Pons (tissue), 1 donor: Measurements from ENCODE around the gene DDX1.
"Not testable (repeated sequence)": the region's sequence is repeated elsewhere in the genome, so short reads cannot be mapped to it uniquely, and the experiment has no call there.

Source experiments
- DNase-seq: peaks from one replicate; pipeline ENCODE4 v3.0.0-alpha.2; 2016; ENCODE audit warnings: low spot score

Gene DDX1

DNA sequence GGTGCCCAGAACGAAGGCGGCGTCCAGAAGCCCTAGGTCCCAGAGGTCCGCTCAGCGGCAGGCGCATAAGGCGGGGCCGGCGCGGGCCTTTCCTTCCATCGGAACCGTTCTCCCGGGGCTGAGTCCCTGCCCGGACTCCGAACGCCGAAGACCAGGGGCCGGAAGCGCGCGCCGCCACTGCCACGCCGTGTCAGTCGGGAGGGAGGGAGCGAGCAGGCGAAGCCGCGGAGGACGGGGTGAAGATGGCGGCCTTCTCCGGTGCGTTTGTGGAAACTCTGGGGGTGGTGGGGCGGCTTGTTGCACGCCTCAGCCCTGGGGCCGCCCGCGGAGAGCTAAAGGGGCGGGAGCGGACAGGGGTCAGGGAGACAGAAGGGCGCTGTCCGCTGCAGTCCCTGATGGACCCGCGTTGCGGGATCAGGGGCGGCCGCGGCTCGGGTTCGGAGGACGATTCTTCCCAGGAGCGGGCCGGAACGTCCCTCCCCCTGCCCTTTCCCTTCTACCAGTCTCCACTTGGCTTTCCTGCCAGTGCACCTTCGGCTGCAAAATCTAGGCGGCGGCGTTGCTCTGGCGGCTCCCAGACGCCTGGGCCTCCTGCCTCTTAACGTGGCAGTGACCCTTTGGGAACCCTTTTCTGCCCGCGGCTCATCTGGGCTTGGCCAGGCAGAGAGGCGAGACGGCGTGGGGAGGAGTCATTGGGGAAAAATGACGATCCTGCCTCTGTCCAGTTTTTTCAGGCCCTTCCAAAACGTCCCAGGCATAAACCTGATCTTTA lies at the start of gene DDX1:
TSS of gene DDX1 (plus strand) at position 177 of the 772 bp plus-strand sequence. CDS start at position 243, 66 bp downstream.
- DNase-seq = peak; percentile 70

DNA sequence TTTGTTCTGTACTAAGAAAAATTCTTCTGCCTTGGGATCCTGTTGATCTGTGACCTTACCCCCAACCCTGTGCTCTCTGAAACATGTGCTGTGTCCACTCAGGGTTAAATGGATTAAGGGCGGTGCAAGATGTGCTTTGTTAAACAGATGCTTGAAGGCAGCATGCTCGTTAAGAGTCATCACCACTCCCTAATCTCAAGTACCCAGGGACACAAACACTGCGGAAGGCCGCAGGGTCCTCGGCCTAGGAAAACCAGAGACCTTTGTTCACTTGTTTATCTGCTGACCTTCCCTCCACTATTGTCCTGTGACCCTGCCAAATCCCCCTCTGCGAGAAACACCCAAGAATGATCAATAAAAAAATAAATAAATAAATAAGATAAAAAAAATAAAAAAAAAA lies 49.4 kb upstream of the DDX1 start:
- not testable (repeated sequence) for DNase-seq

DNA sequence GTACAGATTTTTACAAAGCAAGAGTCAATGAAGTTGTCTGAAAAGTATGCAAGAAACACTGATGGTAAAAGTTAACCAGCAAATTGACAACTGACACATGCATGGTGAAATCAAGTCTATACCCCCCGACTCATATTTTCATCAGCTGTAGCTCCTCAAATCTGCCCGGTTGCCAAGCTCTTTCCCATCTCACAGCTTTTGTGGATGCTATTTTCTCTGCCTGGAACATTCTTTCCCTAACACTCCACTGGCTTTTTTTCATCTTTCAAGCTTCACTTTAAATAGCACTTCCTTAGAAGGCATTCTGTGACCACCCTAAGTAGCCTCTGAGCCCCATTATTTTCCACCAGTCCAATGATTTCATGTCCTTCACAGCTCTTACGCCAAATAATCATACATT lies 48.6 kb upstream of the DDX1 start:
- no peak for DNase-seq

DNA sequence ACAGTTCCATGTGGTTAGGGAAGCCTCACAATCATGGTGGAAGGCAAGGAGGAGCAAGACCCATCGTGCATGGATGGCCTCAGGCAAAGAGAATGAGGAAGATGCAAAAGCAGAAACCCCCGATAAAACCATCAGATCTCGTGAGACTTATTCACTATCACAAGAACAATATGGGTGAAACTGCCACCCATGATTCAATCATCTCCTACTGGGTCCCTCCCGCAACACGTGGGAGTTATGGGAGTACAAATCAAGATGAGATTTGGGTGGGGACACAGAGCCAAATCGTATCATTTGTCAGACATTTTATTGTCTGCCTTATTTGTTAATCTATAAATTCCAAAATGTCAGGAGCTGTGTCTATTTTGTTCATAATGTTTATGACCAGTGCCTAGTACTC lies 48.1 kb upstream of the DDX1 start:
- no peak for DNase-seq

DNA sequence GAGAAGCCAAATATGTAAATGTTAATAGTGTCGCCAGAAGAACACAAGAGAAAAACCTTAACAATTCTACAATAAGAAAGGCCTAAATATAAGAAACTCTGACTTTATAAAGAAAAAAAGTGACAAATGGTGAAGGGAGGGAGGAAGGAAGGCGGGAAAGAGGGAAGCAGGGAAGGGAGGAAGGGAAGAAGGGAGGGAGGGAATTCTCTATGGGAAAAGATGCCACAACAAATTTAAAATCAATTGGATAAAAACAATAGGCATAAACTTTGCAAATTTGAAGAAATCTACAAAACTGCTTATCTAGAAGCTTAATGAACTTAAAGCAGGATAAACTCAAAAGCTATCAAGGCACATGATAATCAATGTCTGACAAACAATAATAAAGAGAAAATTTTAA lies 47.4 kb upstream of the DDX1 start:
- DNase-seq = no peak

DNA sequence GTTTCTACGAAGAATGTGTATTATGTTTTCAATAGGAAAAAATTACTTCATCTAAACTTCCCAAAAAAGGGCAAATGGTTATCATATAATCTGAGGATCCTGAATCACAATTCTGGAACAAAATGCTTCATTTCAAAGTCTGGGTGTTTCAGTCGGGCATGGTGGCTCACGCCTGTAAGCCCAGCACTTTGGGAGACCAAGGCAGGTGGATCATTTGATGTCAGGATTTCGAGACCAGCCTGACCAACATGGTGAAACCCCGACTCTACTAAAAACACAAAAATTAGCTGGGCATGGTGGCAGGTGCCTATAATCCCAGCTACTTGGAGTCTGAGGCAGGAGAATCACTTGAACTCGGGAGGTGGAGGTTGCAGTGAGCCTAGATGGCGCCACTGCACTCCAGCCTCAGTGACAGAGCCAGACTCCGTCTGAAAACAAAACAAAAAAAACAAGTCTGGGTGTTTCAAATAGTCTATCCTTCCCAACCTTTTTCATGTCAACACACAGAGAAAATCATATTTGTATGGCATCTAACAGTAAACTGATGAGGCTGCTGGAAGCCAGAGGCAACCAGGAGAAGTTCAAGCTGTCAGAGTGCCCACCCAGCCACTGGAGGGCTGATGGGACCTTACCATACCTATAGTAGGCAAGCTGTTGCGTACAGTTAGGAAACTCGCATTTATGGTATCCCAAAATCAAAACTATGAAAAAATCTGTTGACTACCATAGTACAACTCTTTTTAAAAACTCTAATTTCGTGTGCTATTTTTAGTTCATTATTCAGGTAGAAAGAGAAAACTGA lies 45.2 kb upstream of the DDX1 start:
- DNase-seq = no peak

DNA sequence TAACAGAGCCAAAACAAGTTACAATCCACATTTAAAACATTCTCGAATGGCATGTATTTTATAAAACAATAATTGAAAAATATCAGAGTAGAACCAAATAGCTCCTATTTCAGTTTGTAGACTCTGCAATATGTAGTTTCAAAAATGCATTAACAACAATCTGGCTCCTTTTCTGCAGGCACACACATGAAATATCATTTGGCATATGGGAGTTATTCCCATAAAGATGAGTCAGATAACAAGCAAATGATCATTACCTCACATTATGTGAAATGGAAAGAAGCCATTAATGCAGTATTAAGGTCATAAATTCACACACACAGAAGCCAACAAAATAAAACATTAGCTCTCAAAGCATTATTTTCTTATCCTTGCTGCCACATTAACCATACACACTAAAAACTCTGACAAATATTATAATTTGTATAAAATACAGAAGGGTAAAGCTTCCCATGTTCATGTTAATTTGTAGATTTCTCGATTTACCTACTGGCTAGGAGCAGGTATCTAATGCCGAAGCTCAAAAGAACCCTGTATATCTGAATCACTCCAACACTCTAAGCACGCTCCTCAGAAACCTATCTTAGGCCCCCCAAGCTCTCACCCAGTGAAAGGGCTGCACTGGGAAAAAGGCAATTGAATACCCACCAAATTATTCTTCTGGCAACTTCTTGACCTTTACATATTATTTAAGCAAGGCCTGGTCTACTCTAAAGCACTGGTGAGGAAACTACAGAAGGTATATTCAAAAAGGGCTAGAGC lies 44.4 kb upstream of the DDX1 start:
- no peak for DNase-seq

DNA sequence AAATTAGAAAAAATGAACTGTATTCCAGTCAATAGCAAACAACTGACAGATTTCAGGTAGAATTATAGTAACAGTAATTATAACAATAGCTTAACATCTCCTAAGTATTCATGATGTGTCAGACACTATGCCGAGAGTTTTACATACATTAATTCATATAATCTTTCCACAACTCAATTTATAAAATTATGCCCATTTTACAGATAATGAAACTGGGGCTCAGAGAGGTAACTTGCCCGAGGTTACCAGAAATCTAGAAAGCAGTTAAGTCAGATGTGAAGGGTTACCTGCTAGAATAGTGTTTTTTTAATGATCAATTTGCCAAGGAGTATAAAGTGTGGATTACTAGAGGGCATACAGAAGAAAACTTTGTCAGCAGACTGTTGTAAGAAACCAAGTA lies 42.7 kb upstream of the DDX1 start:
- DNase-seq = no peak

DNA sequence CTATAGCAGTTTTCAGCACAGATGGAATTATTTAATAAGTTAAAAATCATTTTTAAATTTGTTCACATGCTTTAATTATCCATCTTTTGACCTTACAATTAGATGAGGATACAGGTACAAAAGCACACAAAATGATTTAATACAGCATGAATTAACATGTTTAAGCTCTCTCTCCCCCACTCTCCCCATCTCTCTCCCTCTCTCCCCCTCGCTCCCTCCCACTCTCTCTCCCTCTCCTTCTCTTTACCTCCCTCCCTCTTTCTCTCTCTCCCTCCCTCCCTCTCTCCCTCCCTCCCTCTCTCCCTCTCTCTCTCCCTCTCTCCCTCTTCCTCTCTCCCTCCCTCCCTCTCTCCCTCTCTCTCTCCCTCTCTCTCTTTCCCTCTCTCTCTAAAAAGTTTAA lies 38.1 kb upstream of the DDX1 start:
- no peak for DNase-seq

DNA sequence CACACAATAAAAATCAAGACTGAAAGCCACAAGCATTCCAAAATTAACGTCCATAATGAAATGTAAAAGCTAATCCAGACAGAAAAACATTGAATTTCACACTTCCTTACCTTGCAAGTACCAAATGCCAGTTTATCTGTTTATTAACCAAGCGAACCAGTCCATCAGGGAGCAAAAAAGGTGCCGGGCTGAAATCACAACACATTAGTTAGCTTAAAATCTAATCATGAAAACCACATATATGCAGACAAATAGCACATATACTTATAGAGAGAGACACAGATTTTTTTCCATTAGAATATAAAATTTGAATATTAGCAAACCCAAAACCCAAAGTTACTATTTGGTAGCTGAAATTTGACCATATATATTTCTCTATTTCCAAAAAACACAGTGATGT lies 37.7 kb upstream of the DDX1 start:
- no peak for DNase-seq

DNA sequence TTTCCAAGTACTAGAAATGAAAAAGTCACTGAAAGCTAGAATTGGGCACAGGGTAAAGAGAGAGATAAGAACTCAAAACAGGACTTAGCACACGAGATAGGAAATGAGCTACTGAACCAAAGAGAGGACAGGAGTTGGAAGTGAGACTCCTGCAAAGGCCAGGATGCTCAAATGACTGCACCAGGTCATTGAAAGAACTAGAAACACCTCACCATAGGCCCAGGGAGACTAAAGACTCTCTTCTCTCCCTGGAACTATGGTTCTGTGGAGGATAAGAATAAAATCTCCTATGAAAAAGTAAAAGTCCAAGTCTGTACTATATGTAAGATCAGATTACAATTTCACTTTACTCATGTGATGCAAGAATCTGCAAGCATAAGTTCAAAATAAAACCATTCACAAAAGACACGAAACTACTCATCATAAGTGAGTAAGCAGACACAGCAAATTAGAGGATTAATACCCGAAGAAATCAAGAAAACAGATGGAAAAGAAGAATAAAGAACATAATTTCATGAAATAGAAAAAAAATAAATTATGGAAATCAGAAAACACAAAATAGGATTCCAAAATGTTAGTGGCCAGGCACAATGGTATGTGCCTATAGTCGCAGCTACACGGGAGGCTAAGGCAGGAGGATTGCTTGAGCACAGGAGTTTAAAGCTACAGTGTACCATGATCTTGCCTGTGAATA lies 37.0 kb upstream of the DDX1 start:
- no peak for DNase-seq

DNA sequence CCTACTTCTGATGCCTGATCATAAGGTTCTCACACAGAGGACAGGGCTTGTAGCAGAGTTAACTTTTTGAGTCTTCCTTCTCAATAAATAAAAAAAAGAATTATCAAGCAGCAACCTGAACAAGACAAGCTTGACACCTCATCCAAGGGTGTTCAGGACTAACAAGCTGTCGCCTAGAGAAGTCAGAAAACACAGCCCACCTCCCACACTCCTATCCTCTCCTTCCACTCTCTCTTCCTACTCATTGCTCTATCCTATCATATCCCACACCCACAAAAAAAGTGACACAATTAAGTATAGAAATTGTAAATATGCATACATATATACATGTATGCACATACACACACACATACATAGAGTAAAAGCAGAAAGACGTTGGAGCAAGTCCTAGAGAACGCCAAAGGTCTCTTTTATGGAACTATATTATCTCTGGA lies 35.9 kb upstream of the DDX1 start:
- DNase-seq = no peak

DNA sequence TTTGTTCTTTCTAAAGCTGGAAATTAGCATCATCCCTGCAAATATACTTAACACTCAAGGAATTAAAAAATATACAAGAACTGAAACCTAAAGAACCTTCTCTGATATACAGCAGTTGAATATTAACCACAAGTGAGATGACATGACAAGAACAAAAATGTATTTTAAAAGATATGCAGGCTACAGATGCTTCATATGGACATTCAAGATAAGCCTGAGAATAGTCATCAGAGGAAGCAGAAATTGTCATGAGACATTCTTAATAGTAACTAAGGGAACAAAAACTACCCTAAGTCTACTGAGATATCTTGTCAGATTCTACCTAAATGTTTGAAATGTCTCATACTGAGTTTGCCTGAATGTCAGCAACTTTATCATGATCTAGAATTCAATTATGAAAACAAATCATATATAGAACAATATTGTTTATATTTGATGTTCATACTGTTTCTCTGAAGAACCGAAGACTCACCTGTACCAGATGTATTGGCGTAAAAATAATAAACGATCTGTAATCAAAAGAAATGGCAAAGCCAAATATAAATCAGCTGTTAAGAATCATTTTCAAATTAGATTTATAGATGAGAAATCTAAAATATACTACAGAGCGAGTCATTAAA lies 35.2 kb upstream of the DDX1 start:
- no peak for DNase-seq

DNA sequence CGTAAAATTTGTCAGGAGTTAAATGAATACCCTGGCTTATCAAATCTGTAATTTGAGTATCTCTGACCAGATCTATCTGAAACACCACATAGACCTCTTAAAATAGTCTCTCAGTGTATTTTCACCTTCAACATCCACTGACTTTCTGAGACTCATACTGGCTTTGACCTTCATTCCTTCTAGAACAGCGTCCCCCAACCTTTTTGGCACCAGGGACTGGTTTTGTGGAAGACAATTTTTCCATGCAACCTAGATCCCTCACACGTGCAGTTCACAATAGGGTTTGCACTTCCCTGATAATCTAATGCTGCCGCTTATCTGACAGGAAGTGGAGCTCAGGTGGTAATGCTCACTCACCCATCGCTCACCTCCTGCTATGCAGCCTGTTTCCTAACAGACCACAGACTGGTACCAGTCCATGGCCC lies 33.8 kb upstream of the DDX1 start:
- no peak for DNase-seq

DNA sequence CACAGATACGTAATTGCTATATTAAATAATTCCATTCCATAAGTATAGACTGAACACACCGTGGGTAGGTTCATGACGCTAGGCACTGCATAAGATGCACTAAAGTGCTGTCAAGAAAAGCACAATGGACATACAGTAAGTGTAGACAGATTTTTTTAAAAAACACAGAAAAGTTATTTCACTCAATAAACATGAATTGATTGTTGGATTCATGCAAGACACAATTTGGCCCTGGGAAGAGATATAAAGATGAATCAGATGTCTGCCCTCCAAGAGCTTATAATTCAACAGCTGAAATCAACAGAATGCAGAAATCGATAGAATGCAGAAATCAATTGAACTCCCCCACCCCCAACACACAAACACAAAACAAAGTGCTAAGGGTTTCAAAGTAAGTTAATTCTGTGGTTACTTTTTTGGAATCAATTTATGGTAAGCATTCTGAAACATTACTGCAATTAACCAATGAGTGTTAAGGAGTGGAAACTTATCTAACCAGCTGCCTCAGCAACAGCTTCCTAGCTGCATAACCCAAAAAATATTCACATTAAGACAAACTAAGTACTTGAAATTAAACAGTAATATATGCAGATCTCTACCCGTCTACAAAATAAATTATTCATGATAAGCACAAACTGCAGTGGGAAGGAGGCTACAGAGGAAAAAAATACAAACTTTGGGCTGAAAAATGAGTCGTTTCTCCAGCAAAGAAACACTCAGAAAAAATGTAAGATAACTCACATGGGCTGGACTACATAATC lies 32.1 kb upstream of the DDX1 start:
- no peak for DNase-seq

DNA sequence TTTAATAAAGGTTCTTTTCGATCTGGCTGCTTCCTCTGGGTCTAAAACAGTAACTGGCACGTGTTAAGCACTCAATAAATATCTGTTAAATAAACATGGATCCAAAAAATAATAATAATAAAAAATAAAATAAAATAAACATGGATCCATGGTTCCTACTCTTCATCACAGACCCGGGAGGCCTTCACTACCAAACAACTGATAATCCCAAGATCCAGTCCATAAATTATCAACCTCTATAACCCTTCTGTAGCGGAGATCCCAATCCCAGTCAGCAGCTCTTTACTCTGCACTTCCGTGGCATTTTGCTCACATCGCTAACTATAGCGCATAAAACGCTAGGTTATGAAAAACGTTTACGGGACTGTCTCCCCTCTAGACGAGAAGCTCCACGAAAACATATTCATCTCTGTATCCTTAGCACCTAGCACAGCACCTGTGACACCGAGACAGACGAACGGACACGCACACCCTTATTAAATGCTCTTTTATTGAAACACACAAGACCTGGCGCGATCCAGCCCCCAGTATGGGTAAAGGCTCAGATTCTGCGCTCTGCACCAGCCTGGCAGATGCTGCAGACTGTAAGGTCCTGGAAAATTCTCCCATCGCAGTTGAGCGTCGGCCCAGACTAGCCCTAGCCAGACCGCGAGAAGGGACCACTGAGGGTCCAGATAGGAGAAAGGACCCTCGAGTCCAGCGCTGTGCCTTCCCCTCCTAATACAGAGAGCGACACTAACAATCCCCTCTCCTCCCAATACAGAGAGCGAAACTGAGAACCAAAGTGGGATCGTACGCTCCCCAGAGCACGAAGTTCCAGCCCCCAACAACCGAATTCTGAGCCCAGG lies 31.3 kb upstream of the DDX1 start:
- peak; percentile 29 for DNase-seq

DNA sequence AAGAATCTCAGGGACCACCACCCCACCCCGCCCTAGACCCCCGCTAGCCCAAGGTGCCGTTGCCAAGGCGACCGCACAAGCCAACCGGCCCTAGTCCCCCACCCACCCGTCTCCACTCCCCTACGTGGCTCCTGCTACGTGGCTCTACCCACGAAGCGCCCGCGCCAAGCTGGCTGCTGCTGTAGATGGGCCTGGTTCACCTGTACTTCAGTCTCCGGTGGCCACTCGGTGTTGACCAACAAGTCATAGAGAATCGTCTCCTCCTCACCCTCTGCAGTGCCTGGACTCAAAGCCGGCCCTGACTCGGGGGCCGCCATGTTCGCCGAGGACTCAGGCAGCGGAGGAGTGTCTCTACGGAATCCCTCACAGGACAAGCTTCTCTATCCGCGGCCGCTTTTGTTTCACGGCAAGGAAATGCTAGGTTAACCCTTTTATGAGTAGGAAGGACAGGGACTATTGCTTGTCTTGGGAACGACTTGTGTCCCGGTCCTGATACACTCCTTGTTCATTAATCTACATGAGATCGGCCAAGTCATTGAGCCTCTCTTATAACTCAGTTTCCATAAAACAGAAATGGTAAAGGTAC lies 30.6 kb upstream of the DDX1 start, which contains the start of gene NBAS:
TSS of gene NBAS (minus strand) at position 347 of the 586 bp plus-strand sequence. CDS start at position 317, 30 bp downstream.
- DNase-seq = peak; percentile 93

DNA sequence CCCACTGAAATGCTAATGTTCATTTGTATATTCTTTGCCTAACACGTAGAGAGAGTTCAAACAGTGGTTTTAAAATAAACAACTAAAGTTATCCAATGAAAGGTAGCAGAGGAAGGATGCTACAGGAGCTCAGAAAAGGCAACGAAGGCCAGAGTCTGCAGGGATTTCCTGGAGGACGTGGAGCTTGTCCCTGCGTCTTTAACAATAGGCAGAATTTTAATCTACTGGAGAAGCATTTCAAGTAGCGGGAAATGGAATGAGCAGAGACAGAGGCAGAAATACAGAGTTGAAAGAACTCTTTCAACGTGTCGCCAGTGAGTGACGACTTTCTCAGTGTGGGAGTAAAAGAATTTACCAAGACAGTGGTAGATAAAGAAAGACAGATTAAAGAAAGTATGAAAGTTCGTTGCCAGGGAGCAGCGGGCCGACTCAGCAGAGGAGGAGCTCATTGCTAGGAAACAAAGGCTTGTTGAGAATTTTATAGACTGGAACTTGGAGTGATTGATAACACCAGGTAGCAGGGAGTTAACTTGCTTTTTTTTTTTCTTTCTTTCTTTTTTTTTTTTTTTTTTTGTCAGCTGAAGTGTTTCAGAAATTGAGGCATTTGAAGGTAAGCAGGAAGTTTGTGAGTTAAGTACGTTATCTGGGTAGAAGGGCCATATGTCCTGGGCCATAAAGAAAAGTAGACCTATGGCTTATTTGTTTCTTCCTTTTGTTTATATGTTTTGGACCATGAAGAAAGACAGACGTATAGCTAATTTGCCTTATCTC lies 29.9 kb upstream of the DDX1 start:
- DNase-seq = no peak
